Kidney (tissue), 14 donors: ENCODE results near the gene ST3GAL5. TPM values are rescaled to one million over a fixed set of nuclear protein-coding genes. Genes with fewer than 3 reads are reported as not detected.

Experiments used
- DNase-seq, 5 donors: peaks; one replicate each; pipeline ENCODE4 v3.0.0-alpha.2; 2013 to 2020
- FAIRE-seq: peaks from 2 replicates; lab custom pipeline; 2012; peaks lifted over from hg19 to GRCh38; lab: Jason Lieb, UNC
- H3K27ac ChIP-seq, 2 donors: one replicate each; pipeline ENCODE4 v1.7.0; 2013; ENCODE audit warnings: low read depth in 2 of 2, low read length in 2 of 2, inconsistent platforms in 1 of 2
- H3K27me3 ChIP-seq: one replicate; pipeline ENCODE4 v1.7.1; 2013; ENCODE audit warnings: low read length, inconsistent platforms; ENCODE audit not compliant: control insufficient read depth, insufficient read depth
- H3K36me3 ChIP-seq, 3 donors: one replicate each; pipeline versions ENCODE4 v1.7.0 to v1.7.1; 2013; ENCODE audit warnings: low read length in 3 of 3, control low read depth in 1 of 3, inconsistent platforms in 1 of 3; ENCODE audit not compliant: insufficient read depth in 3 of 3, control insufficient read depth in 2 of 3
- H3K4me1 ChIP-seq, 3 donors: one replicate each; pipeline versions ENCODE4 v1.7.0 to v1.7.1; 2013; ENCODE audit warnings: low read length in 3 of 3, inconsistent platforms in 1 of 3, low read depth in 1 of 3; ENCODE audit not compliant: control insufficient read depth in 2 of 3, insufficient read depth in 2 of 3
- H3K4me3 ChIP-seq, 3 donors: one replicate each; pipeline versions ENCODE4 v1.7.0 to v1.8.1; 2013; ENCODE audit warnings: low read length in 3 of 3, control low read depth in 1 of 3, inconsistent platforms in 1 of 3
- H3K9ac ChIP-seq, 3 donors: one replicate each; pipeline versions ENCODE4 v1.7.0 to v1.7.1; 2013; ENCODE audit warnings: low read length in 3 of 3, control low read depth in 1 of 3, inconsistent platforms in 1 of 3
- H3K9me3 ChIP-seq, 3 donors: one replicate each; pipeline versions ENCODE4 v1.7.0 to v1.7.1; 2013; ENCODE audit warnings: low read length in 3 of 3, control low read depth in 1 of 3, inconsistent platforms in 1 of 3; ENCODE audit not compliant: control insufficient read depth in 2 of 3, insufficient read depth in 1 of 3
- intact Hi-C: fragments of 100-400 bp; cut with DNase I; formaldehyde crosslinking; loops from one replicate; pipeline ENCODE4 v1.11.1; 2022
- polyA plus RNA-seq: library from polyadenylated mRNA; stranded (reverse); fragments of 350-450 nt; fragmentation: Illumina TruSeq; extraction: RNeasy Lipid Tissue Mini Kit (QIAGEN cat#74804); gene quantifications from one replicate; pipeline ENCODE4 v1.2.3, GENCODE V29; 2014; ENCODE audit warnings: low read depth, low replicate concordance; ENCODE audit not compliant: insufficient read depth
- total RNA-seq: library from RNA; stranded (reverse); fragmentation: NEBNext Ultra II Directional; extraction: Animal tissue kit (Norgen Biotek cat#: 25700); gene quantifications from one replicate; pipeline ENCODE4 v1.2.1, GENCODE V29; 2021
- TF ChIP-seq, protein P1 (sequence below): IDR thresholded peaks from 3 replicates; pipeline ENCODE4 v1.5.1; 2012; ENCODE audit warnings: mild to moderate bottlenecking, moderate library complexity, borderline replicate concordance; ENCODE audit not compliant: insufficient read depth; ENCODE audit errors: extremely low read depth
- donor health status: control.
- donor health status: control.
- donor health status: control.
- donor health status: control.
- donor health status: control.
- donor health status: DM: yes; HTN: yes; CAD: no.
- donor health status: Normal renal cell carcinoma (clear cell type).

ST3GAL5 gene
- total and polyA plus RNA-seq, 2 donors from 2014 or later = 7.0 to 14.6 TPM

DNA sequence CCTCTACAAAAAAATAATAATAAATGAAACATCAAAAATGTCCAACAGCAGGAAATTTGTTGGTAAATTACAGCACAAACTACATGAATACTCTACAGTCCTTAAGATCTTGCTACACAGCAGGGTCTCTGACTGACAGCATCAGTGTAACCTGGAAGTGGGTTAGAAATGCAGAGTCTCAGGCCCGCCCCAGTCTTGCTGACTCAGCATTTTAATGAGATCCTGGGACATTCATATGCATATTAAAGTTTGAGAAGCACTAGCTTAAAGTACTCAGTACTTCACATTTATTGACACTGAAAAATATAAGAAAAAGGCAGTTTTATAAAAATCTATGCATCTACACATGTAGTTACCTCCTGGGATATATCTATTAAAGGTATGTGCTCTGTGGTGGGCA, 21.7 kb downstream of the ST3GAL5 start:
- intact Hi-C loops = no loop called here
- Histone ChIP-seq H3K27me3 (no peaks in the 10 kb centered on the region), H3K4me3 (no peak overlapping the region), H3K9me3 (no peaks in the 10 kb centered on the region), H3K27ac (no peak overlapping the region), H3K36me3 (no peaks in the 10 kb centered on the region), H3K9ac (no peak overlapping the region), H3K4me1 (no peaks in the 10 kb centered on the region)
- DNase-seq = no peak
- TF ChIP-seq, protein P1, sequence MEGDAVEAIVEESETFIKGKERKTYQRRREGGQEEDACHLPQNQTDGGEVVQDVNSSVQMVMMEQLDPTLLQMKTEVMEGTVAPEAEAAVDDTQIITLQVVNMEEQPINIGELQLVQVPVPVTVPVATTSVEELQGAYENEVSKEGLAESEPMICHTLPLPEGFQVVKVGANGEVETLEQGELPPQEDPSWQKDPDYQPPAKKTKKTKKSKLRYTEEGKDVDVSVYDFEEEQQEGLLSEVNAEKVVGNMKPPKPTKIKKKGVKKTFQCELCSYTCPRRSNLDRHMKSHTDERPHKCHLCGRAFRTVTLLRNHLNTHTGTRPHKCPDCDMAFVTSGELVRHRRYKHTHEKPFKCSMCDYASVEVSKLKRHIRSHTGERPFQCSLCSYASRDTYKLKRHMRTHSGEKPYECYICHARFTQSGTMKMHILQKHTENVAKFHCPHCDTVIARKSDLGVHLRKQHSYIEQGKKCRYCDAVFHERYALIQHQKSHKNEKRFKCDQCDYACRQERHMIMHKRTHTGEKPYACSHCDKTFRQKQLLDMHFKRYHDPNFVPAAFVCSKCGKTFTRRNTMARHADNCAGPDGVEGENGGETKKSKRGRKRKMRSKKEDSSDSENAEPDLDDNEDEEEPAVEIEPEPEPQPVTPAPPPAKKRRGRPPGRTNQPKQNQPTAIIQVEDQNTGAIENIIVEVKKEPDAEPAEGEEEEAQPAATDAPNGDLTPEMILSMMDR = no peak
- no peak for FAIRE-seq

DNA sequence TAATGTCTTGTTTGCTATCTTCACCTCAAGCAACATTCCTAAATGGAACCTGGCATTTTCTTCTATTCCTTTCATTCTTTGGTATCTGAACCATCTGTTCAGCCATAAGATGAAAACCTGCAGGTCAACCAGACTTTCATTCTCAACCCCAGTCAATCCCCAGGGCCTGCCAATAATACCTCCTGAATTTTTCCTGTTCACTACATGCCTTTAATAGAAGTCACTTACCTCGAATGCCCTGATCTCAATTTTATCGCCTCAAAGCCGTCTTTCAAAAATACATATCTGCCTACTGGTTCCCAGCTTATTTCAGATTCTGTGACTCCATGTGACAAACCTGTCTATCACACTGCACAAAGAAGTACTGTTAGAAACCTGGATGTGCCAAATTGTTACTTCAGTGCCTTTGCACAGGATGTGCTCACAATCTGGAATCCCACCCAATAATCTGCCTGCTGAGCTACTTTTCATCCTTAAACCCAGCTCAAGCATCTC, 22.6 kb downstream of the ST3GAL5 start:
- Histone ChIP-seq H3K27ac (no peak overlapping the region), H3K4me1 (no peaks in the 10 kb centered on the region), H3K9ac (no peak overlapping the region), H3K36me3 (no peaks in the 10 kb centered on the region), H3K27me3 (no peaks in the 10 kb centered on the region), H3K4me3 (no peak overlapping the region), H3K9me3 (no peaks in the 10 kb centered on the region)
- TF ChIP-seq, protein P1 = no peak
- DNase-seq = no peak
- intact Hi-C loops = no loop called here
- no peak for FAIRE-seq

DNA sequence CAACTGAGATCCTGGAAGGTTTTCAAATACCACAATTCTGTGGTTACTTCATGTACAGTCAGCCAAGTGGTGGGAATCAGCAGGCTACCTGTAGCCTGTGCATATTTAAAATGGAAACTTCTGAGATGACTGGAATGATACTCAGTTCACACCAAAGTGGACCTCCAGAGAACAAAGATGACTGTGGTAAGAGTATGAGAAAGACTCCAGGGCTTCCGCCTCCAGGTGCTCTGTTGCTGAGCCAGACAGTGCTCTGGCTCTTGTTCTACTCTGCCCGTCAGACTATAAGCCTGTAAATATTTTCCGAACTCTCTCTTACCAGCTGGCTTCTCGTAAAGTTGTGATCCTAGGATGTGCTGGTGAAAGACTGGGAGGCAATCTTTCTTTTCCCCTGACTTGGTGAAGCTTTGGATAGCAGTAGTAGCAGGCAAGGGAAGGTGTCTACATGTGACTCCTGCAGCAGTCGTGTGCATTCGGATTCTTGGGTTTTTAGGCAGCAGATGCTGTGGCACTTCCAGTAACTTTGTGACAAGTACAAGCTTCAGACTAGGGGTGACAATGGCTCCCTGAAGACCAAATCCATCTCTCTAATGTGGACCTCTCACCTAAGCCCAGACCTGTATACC, 23.1 kb downstream of the ST3GAL5 start:
- no peak overlapping the region for H3K9ac ChIP-seq
- TF ChIP-seq, protein P1 = no peak
- intact Hi-C loops = no loop called here
- no peaks in the 10 kb centered on the region for H3K4me1 ChIP-seq
- H3K36me3 ChIP-seq = no peaks in the 10 kb centered on the region
- DNase-seq (no peak), FAIRE-seq (no peak)
- no peak overlapping the region for H3K27ac ChIP-seq
- H3K9me3 ChIP-seq = no peaks in the 10 kb centered on the region
- no peak overlapping the region for H3K4me3 ChIP-seq
- H3K27me3 ChIP-seq = no peaks in the 10 kb centered on the region
